Measurements from ENCODE around the gene COLEC12.
A peak's percentile ranks its signal among the peaks of the same experiment; 100 is the strongest.

Gene COLEC12

DNA sequence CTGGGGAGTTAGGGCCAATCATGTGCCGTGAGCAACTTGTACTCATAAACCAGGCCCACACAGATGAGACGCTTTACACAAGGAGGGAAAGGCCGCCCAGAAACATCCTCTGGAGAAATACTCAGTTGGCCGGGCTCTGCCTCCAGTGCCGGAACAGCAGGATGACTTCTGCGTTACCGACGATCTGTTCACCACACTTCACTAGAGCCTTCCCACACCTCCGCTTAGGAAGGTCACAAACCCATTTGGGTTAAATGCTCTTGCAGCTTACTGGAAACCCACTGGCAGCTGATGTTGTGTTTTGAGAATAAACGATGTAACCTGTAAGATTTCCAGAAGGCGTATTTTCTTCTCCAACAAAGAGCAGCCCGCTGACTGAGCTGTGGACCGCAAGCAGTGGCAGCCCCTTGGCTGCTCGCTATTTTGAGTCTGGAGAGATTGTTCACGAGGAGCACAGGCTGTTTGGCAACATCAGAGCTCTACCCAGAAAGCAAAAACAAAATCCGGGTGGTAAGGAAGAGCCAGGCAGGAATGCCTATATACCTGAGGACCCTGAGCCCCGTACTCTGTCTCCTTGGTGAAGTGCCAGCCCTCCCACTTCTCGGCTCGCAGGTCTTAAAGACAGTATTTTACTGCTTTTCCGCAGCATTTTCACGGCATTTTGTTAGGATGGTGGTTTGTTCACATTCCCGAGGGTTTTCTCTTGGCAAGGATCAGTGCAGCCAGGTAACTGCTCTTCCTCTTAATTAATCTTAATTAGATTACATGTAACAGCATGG, 44.0 kb downstream of the COLEC12 start:
- DNase-seq = peak; percentile 5
- peak overlapping the region; percentile 0 for H3K4me2 ChIP-seq (ENCODE audit: low read length, poor library complexity, severe bottlenecking)
- peak overlapping the region; percentile 35 for H2BK15ac ChIP-seq (ENCODE audit: low read depth, poor library complexity, severe bottlenecking)
- peaks cover 5% of the 10 kb centered on the region for H3K9me3 ChIP-seq (ENCODE audit: control insufficient read depth, low read length)
- H2AFZ ChIP-seq (ENCODE audit: low read depth, low read length) = no peak overlapping the region
- H3K27ac ChIP-seq (ENCODE audit: low read length, poor library complexity, severe bottlenecking) = peak overlapping the region; percentile 31
- H3K27me3 ChIP-seq (ENCODE audit: control insufficient read depth in 1 of 2, insufficient read depth in 1 of 2, low read length in 2 of 2) = no peaks in the 10 kb centered on the region
- H3K4me1 ChIP-seq (ENCODE audit: control insufficient read depth, insufficient read depth, low read depth, low read length) = peaks cover 9% of the 10 kb centered on the region
- no peak overlapping the region for H2BK5ac ChIP-seq (ENCODE audit: low read depth, low read length, poor library complexity, severe bottlenecking)
- peak overlapping the region; percentile 92 for H3K9ac ChIP-seq (ENCODE audit: low read length)
- no peak overlapping the region for H4K91ac ChIP-seq (ENCODE audit: low read length)
- peak overlapping the region; percentile 33 for H4K8ac ChIP-seq (ENCODE audit: low read length)
- peak overlapping the region; percentile 60 to 78 for H3K18ac ChIP-seq (ENCODE audit: low read depth in 1 of 2, low read length in 2 of 2)
- H3K79me1 ChIP-seq (replicated peaks; ENCODE audit: low read length, poor library complexity, severe bottlenecking) = no peaks in the 10 kb centered on the region
- H3K4ac ChIP-seq (ENCODE audit: low read depth in 1 of 2, low read length in 2 of 2) = peak overlapping the region in 1 of 2 experiments; percentile 68
- H3K14ac ChIP-seq (ENCODE audit: low read length in 2 of 2) = no peak overlapping the region
- H3K4me3 ChIP-seq (ENCODE audit: insufficient read depth in 1 of 2, low read depth in 1 of 2, low read length in 2 of 2) = peak overlapping the region in 1 of 2 experiments; percentile 72
- H3K23ac ChIP-seq (ENCODE audit: low read length in 2 of 2) = no peak overlapping the region
- H2BK120ac ChIP-seq (ENCODE audit: low read depth, low read length) = no peak overlapping the region
- peak overlapping the region; percentile 45 to 75 for H2BK12ac ChIP-seq (ENCODE audit: low read length in 2 of 2)
- 83% methylated on average over 21 of the region's 22 CpGs for WGBS
- peaks cover 0 to 6% of the 10 kb centered on the region in 2 experiments for H3K36me3 ChIP-seq (ENCODE audit: control insufficient read depth in 1 of 2, insufficient read depth in 2 of 2, low read depth in 1 of 2, low read length in 2 of 2)
- H2AK5ac ChIP-seq (ENCODE audit: low read length, severe bottlenecking) = peak overlapping the region; percentile 30

DNA sequence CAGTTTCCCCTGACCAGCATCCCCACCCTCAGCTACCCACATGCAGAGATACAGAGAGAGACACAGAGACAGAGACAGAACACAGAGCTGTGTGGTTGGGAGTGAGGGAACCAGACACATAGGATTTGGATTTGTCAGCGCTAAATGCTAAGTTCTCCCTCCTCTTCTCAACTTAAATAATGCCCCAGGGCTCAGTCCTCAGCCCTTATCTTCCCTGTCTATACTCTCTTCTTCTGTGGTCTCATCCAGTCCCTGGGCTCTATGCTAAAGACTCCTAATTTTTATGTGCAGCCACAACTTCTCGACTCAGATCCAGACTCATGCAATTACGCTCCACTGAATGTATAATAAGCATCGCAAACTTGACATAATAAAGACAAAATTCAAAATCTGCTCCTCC, 47.1 kb downstream of the COLEC12 start:
- Histone ChIP-seq H3K9ac (ENCODE audit: low read length) (peak overlapping the region; percentile 57), H3K4me3 (ENCODE audit: insufficient read depth in 1 of 2, low read depth in 1 of 2, low read length in 2 of 2) (no peak overlapping the region), H3K27ac (ENCODE audit: low read length, poor library complexity, severe bottlenecking) (peak overlapping the region; percentile 76), H3K4ac (ENCODE audit: low read depth in 1 of 2, low read length in 2 of 2) (no peak overlapping the region), H3K23ac (ENCODE audit: low read length in 2 of 2) (no peak overlapping the region), H3K14ac (ENCODE audit: low read length in 2 of 2) (no peak overlapping the region), H3K4me1 (ENCODE audit: control insufficient read depth, insufficient read depth, low read depth, low read length) (peaks cover 12% of the 10 kb centered on the region), H2BK15ac (ENCODE audit: low read depth, poor library complexity, severe bottlenecking) (no peak overlapping the region), H2BK120ac (ENCODE audit: low read depth, low read length) (no peak overlapping the region), H3K27me3 (ENCODE audit: control insufficient read depth in 1 of 2, insufficient read depth in 1 of 2, low read length in 2 of 2) (no peaks in the 10 kb centered on the region), H2BK12ac (ENCODE audit: low read length in 2 of 2) (peak overlapping the region in 1 of 2 experiments; percentile 47), H3K36me3 (ENCODE audit: control insufficient read depth in 1 of 2, insufficient read depth in 2 of 2, low read depth in 1 of 2, low read length in 2 of 2) (peaks cover 2 to 13% of the 10 kb centered on the region in 2 experiments), H3K9me3 (ENCODE audit: control insufficient read depth, low read length) (peaks cover 12% of the 10 kb centered on the region), H2AK5ac (ENCODE audit: low read length, severe bottlenecking) (peak overlapping the region; percentile 96), H3K18ac (ENCODE audit: low read depth in 1 of 2, low read length in 2 of 2) (no peak overlapping the region), H4K8ac (ENCODE audit: low read length) (no peak overlapping the region), H3K4me2 (ENCODE audit: low read length, poor library complexity, severe bottlenecking) (no peak overlapping the region), H2BK5ac (ENCODE audit: low read depth, low read length, poor library complexity, severe bottlenecking) (peak overlapping the region; percentile 51), H3K79me1 (replicated peaks; ENCODE audit: low read length, poor library complexity, severe bottlenecking) (no peaks in the 10 kb centered on the region), H2AFZ (ENCODE audit: low read depth, low read length) (no peak overlapping the region), H4K91ac (ENCODE audit: low read length) (no peak overlapping the region)
- DNase-seq = no peak
- WGBS = 96% methylated on average over 4 of the region's 4 CpGs

DNA sequence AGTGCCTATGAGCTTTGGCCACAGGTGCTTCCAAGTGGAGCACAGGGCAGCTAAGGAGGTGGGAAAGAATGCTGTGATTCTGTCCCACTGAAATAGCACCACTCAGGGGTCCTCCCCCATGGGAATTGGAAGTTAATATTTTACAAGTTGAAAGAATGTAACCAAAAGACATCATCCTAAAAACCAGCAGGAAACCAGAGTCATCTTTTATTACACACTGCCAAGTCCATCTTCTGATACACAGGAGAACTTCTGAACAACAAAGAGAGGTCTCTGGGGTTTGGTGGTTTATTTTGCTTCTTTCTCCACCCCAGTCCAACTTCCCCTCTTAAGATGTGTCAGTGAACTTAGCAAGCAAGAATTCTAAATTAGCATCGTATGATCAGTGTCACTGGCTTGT, 47.7 kb downstream of the COLEC12 start:
- Histone ChIP-seq H2BK120ac (ENCODE audit: low read depth, low read length) (no peak overlapping the region), H3K9ac (ENCODE audit: low read length) (peak overlapping the region; percentile 57), H3K36me3 (ENCODE audit: control insufficient read depth in 1 of 2, insufficient read depth in 2 of 2, low read depth in 1 of 2, low read length in 2 of 2) (peaks cover 2 to 13% of the 10 kb centered on the region in 2 experiments), H3K27ac (ENCODE audit: low read length, poor library complexity, severe bottlenecking) (peak overlapping the region; percentile 76), H4K8ac (ENCODE audit: low read length) (no peak overlapping the region), H3K4me1 (ENCODE audit: control insufficient read depth, insufficient read depth, low read depth, low read length) (peaks cover 10% of the 10 kb centered on the region), H4K91ac (ENCODE audit: low read length) (no peak overlapping the region), H3K23ac (ENCODE audit: low read length in 2 of 2) (no peak overlapping the region), H3K4ac (ENCODE audit: low read depth in 1 of 2, low read length in 2 of 2) (no peak overlapping the region), H2BK12ac (ENCODE audit: low read length in 2 of 2) (no peak overlapping the region), H3K27me3 (ENCODE audit: control insufficient read depth in 1 of 2, insufficient read depth in 1 of 2, low read length in 2 of 2) (no peaks in the 10 kb centered on the region), H3K4me3 (ENCODE audit: insufficient read depth in 1 of 2, low read depth in 1 of 2, low read length in 2 of 2) (no peak overlapping the region), H3K18ac (ENCODE audit: low read depth in 1 of 2, low read length in 2 of 2) (no peak overlapping the region), H2AK5ac (ENCODE audit: low read length, severe bottlenecking) (no peak overlapping the region), H3K14ac (ENCODE audit: low read length in 2 of 2) (no peak overlapping the region), H3K4me2 (ENCODE audit: low read length, poor library complexity, severe bottlenecking) (no peak overlapping the region), H3K79me1 (replicated peaks; ENCODE audit: low read length, poor library complexity, severe bottlenecking) (no peaks in the 10 kb centered on the region), H2AFZ (ENCODE audit: low read depth, low read length) (no peak overlapping the region), H2BK15ac (ENCODE audit: low read depth, poor library complexity, severe bottlenecking) (no peak overlapping the region), H2BK5ac (ENCODE audit: low read depth, low read length, poor library complexity, severe bottlenecking) (no peak overlapping the region), H3K9me3 (ENCODE audit: control insufficient read depth, low read length) (peaks cover 12% of the 10 kb centered on the region)
- no peak for DNase-seq
- WGBS = 54% methylated on average over 1 of the region's 1 CpG

DNA sequence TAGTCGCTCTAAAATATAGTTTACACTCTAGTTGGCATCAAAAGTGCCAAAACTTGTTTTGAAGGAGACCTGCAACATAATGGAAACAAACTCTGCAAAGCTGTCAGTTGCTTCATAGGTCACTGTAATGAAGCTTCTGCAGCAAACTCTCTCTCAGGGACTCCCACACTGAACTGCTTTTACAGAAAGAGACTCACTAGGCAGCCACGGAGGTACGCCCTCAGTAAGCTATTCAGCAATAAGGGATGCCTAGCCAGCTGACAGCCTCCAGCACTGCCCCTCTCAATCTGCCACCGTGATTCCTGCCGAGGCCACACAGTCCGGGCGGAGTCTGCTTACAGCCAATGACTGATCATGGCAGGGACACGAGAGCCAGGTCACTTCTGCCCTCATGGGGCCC, 51.1 kb downstream of the COLEC12 start:
- Histone ChIP-seq H2AK5ac (ENCODE audit: low read length, severe bottlenecking) (no peak overlapping the region), H2BK5ac (ENCODE audit: low read depth, low read length, poor library complexity, severe bottlenecking) (no peak overlapping the region), H2BK12ac (ENCODE audit: low read length in 2 of 2) (peak overlapping the region in 1 of 2 experiments; percentile 70), H3K27me3 (ENCODE audit: control insufficient read depth in 1 of 2, insufficient read depth in 1 of 2, low read length in 2 of 2) (no peaks in the 10 kb centered on the region), H3K23ac (ENCODE audit: low read length in 2 of 2) (no peak overlapping the region), H3K18ac (ENCODE audit: low read depth in 1 of 2, low read length in 2 of 2) (peak overlapping the region in 1 of 2 experiments; percentile 55), H3K27ac (ENCODE audit: low read length, poor library complexity, severe bottlenecking) (no peak overlapping the region), H3K79me1 (replicated peaks; ENCODE audit: low read length, poor library complexity, severe bottlenecking) (no peaks in the 10 kb centered on the region), H2AFZ (ENCODE audit: low read depth, low read length) (peak overlapping the region; percentile 30), H4K8ac (ENCODE audit: low read length) (peak overlapping the region; percentile 49), H3K9ac (ENCODE audit: low read length) (peak overlapping the region; percentile 57), H3K4me1 (ENCODE audit: control insufficient read depth, insufficient read depth, low read depth, low read length) (peaks cover 3% of the 10 kb centered on the region), H3K4ac (ENCODE audit: low read depth in 1 of 2, low read length in 2 of 2) (peak overlapping the region in 1 of 2 experiments; percentile 28), H4K91ac (ENCODE audit: low read length) (peak overlapping the region; percentile 61), H3K14ac (ENCODE audit: low read length in 2 of 2) (peak overlapping the region in 1 of 2 experiments; percentile 76), H3K4me2 (ENCODE audit: low read length, poor library complexity, severe bottlenecking) (no peak overlapping the region), H3K4me3 (ENCODE audit: insufficient read depth in 1 of 2, low read depth in 1 of 2, low read length in 2 of 2) (peak overlapping the region in 1 of 2 experiments; percentile 15), H2BK15ac (ENCODE audit: low read depth, poor library complexity, severe bottlenecking) (no peak overlapping the region), H3K36me3 (ENCODE audit: control insufficient read depth in 1 of 2, insufficient read depth in 2 of 2, low read depth in 1 of 2, low read length in 2 of 2) (peaks cover 2 to 13% of the 10 kb centered on the region in 2 experiments), H2BK120ac (ENCODE audit: low read depth, low read length) (no peak overlapping the region), H3K9me3 (ENCODE audit: control insufficient read depth, low read length) (peaks cover 12% of the 10 kb centered on the region)
- no peak for DNase-seq
- 66% methylated on average over 8 of the region's 8 CpGs for WGBS

Measured in mesenchymal stem cell (in vitro differentiated cells and primary cell).